Testis (tissue), 3 donors: ENCODE measurements around the gene NMRAL1. TPM values are rescaled to one million over a fixed set of nuclear protein-coding genes. Genes with fewer than 3 reads are reported as not detected.

Source experiments
- DNase-seq: peaks from one replicate; pipeline ENCODE4 v3.0.0-alpha.2; 2019
- H3K27ac ChIP-seq, 2 donors: fragments of 200-600 bp; sonication (generic); one replicate each; pipeline ENCODE4 v1.5.1; 2019
- H3K27me3 ChIP-seq: fragments of 200-600 bp; sonication (generic); one replicate; pipeline ENCODE4 v1.5.1; 2019
- H3K36me3 ChIP-seq: fragments of 200-600 bp; sonication (generic); one replicate; pipeline ENCODE4 v1.5.1; 2017; ENCODE audit warnings: low read depth; ENCODE audit errors: missing control alignments
- H3K4me1 ChIP-seq: fragments of 200-600 bp; sonication (generic); one replicate; pipeline ENCODE4 v1.5.1; 2019
- H3K4me3 ChIP-seq, 2 donors: fragments of 200-600 bp; sonication (generic); one replicate each; pipeline ENCODE4 v1.5.1; 2017 to 2019
- H3K9me3 ChIP-seq: fragments of 200-600 bp; sonication (generic); one replicate; pipeline ENCODE4 v1.5.1; 2017
- CTCF ChIP-seq, 3 experiments: fragments of 450-650 bp in 2 of 3; fragments of 200-600 bp in 1 of 3; sonication (generic) in 1 of 3; IDR thresholded peaks; one replicate each; pipeline ENCODE4 v1.5.1; 2016 to 2019; ENCODE audit warnings: antibody characterized with exemption in 3 of 3, mild to moderate bottlenecking in 2 of 3, moderate library complexity in 1 of 3
- POLR2A ChIP-seq: fragments of 450-650 bp; IDR thresholded peaks from one replicate; pipeline ENCODE4 v1.6.1; 2017; ENCODE audit warnings: antibody characterized with exemption, mild to moderate bottlenecking, moderate library complexity
- WGBS, 2 donors: methylation state at CpG; one replicate each; pipeline ENCODE4 v1.1.5; 2018; 5-methylcytosine and 5-hydroxymethylcytosine counted together
- intact Hi-C: fragments of 100-400 bp; cut with DNase I; formaldehyde crosslinking; loops from one replicate; pipeline ENCODE4 v1.15.1; 2023; ENCODE audit warnings: low total_unique reads
- polyA plus RNA-seq: library from polyadenylated mRNA; stranded (reverse); fragments of 350-450 nt; fragmentation: Illumina TruSeq; extraction: RNeasy Lipid Tissue Mini Kit (QIAGEN cat#74804); gene quantifications from one replicate; pipeline ENCODE4 v1.2.3, GENCODE V29; 2014; ENCODE audit warnings: low read depth, low replicate concordance; ENCODE audit not compliant: insufficient read depth
- total RNA-seq, 2 donors: library from RNA; depleted of rRNA; stranded (reverse); fragments of >200 nt; gene quantifications; one replicate each; pipeline ENCODE4 v1.2.3, GENCODE V29; 2016

Gene NMRAL1
- total and polyA plus RNA-seq, 3 donors from 2014 or later: 24.3 to 31.7 (median 27.7) TPM

GRCh38 chr16:4426021-4426684, 48.3 kb downstream of the NMRAL1 start:
- peak overlapping the region; percentile 88 to 90 for H3K4me3 ChIP-seq
- H3K27me3 ChIP-seq: no peaks in the 10 kb centered on the region
- H3K27ac ChIP-seq: peak overlapping the region; percentile 97 to 98
- intact Hi-C loops: no loop called here
- TF ChIP-seq POLR2A (no peak), CTCF (IDR thresholded peaks at IDR 0.05) (no peak)
- peaks cover 10% of the 10 kb centered on the region for H3K4me1 ChIP-seq
- DNase-seq: no peak
- no peaks in the 10 kb centered on the region for H3K36me3 ChIP-seq
- no peaks in the 10 kb centered on the region for H3K9me3 ChIP-seq
- WGBS, 2 donors: 2 to 3% methylated on average over 18 to 31 of the region's 31 CpGs

GRCh38 chr16:4425378-4426020, 48.9 kb downstream of the NMRAL1 start, which contains the start of gene DNAJA3:
Gene DNAJA3, plus strand, starts transcription at chr16:4425868. Its CDS starts 14 bp downstream, at chr16:4425882.
- WGBS, 2 donors: 1% methylated on average over 20 to 50 of the region's 68 CpGs
- Histone ChIP-seq H3K27ac (peak within 1 kb of the TSS; percentile 97 to 98), H3K27me3 (no peaks in the 10 kb centered on the region), H3K4me1 (peaks cover 10% of the 10 kb centered on the region), H3K9me3 (no peaks in the 10 kb centered on the region), H3K36me3 (no peaks in the 10 kb centered on the region), H3K4me3 (peak within 1 kb of the TSS; percentile 88 to 90)
- TF ChIP-seq POLR2A (no peak), CTCF (IDR thresholded peaks at IDR 0.05) (no peak)
- peak; percentile 95 for DNase-seq
- intact Hi-C loops: no loop called here

GRCh38 chr16:4420505-4421105, 53.8 kb downstream of the NMRAL1 start:
- no peak for DNase-seq
- H3K27me3 ChIP-seq: no peaks in the 10 kb centered on the region
- H3K4me3 ChIP-seq: no peak overlapping the region
- no peak for TF ChIP-seq CTCF (IDR thresholded peaks at IDR 0.05)
- no peak for TF ChIP-seq POLR2A
- 81 to 84% methylated on average over 8 of the region's 8 CpGs for WGBS, 2 donors
- H3K36me3 ChIP-seq: no peaks in the 10 kb centered on the region
- no peaks in the 10 kb centered on the region for H3K9me3 ChIP-seq
- intact Hi-C loops: no loop called here
- peak overlapping the region; percentile 50 to 63 for H3K27ac ChIP-seq
- H3K4me1 ChIP-seq: peaks cover 13% of the 10 kb centered on the region

GRCh38 chr16:4419402-4419959, 54.9 kb downstream of the NMRAL1 start:
- H3K27ac ChIP-seq: peak overlapping the region; percentile 50 to 63
- H3K27me3 ChIP-seq: no peaks in the 10 kb centered on the region
- no peaks in the 10 kb centered on the region for H3K9me3 ChIP-seq
- peak; percentile 83 for DNase-seq
- TF ChIP-seq CTCF (IDR thresholded peaks at IDR 0.05) (no peak), POLR2A (no peak)
- intact Hi-C loops: no loop called here
- peaks cover 19% of the 10 kb centered on the region for H3K4me1 ChIP-seq
- WGBS, 2 donors: 61 to 73% methylated on average over 7 of the region's 7 CpGs
- H3K4me3 ChIP-seq: no peak overlapping the region
- H3K36me3 ChIP-seq: no peaks in the 10 kb centered on the region
